ENCODE results near the gene MPC2. TPM values are rescaled to one million over a fixed set of nuclear protein-coding genes. Genes with fewer than 3 reads are reported as not detected.
"Not testable (repeated sequence)": the region's sequence is repeated elsewhere in the genome, so short reads cannot be mapped to it uniquely, and the experiment has no call there.

Gene MPC2
- total RNA-seq, 2 donors from 2014 or later = 203 to 232 TPM

- H3K4me3 ChIP-seq = no peak overlapping the region
- no peaks in the 10 kb centered on the region for H3K4me1 ChIP-seq
- TF ChIP-seq CTCF (IDR thresholded peaks at IDR 0.05) = no peak
- no peak overlapping the region for H3K9ac ChIP-seq (ENCODE audit: low read depth in 2 of 2, low read length in 2 of 2)
- intact Hi-C loops (cut with DNase I) = no loop called here
- no peak overlapping the region for H3K27ac ChIP-seq
- H3K36me3 ChIP-seq = no peaks in the 10 kb centered on the region
- no peak for DNase-seq
- H3K27me3 ChIP-seq = no peaks in the 10 kb centered on the region
- H3K9me3 ChIP-seq = no peaks in the 10 kb centered on the region
These were observed 56.3 kb downstream of the MPC2 start for GRCh38 chr1:167880580-167881021.

- no peaks in the 10 kb centered on the region for H3K4me1 ChIP-seq
- intact Hi-C loops (cut with DNase I) = no loop called here
- no peaks in the 10 kb centered on the region for H3K9me3 ChIP-seq
- H3K4me3 ChIP-seq = no peak overlapping the region
- H3K27ac ChIP-seq = no peak overlapping the region
- no peaks in the 10 kb centered on the region for H3K36me3 ChIP-seq
- no peak overlapping the region for H3K9ac ChIP-seq (ENCODE audit: low read depth in 2 of 2, low read length in 2 of 2)
- TF ChIP-seq CTCF (IDR thresholded peaks at IDR 0.05) = no peak
- DNase-seq = no peak
- no peaks in the 10 kb centered on the region for H3K27me3 ChIP-seq
These were observed 57.4 kb downstream of the MPC2 start for GRCh38 chr1:167879508-167879907.

- no peak overlapping the region for H3K4me3 ChIP-seq
- no peak for TF ChIP-seq CTCF (IDR thresholded peaks at IDR 0.05)
- DNase-seq = no peak
- no peaks in the 10 kb centered on the region for H3K9me3 ChIP-seq
- no peak overlapping the region for H3K27ac ChIP-seq
- no peaks in the 10 kb centered on the region for H3K4me1 ChIP-seq
- no peaks in the 10 kb centered on the region for H3K27me3 ChIP-seq
- no peak overlapping the region for H3K9ac ChIP-seq (ENCODE audit: low read depth in 2 of 2, low read length in 2 of 2)
- no peaks in the 10 kb centered on the region for H3K36me3 ChIP-seq
- intact Hi-C loops (cut with DNase I) = no loop called here
These were observed 58.3 kb downstream of the MPC2 start for GRCh38 chr1:167878372-167879160.

GRCh38 chr1:167876597-167877175 lies 60.2 kb downstream of the MPC2 start:
- Histone ChIP-seq H3K9ac (ENCODE audit: low read depth in 2 of 2, low read length in 2 of 2) (no peak overlapping the region), H3K27me3 (no peaks in the 10 kb centered on the region), H3K4me3 (no peak overlapping the region), H3K27ac (no peak overlapping the region), H3K9me3 (no peaks in the 10 kb centered on the region), H3K36me3 (no peaks in the 10 kb centered on the region), H3K4me1 (no peaks in the 10 kb centered on the region)
- intact Hi-C loops (cut with DNase I) = no loop called here
- DNase-seq = no peak
- TF ChIP-seq CTCF (IDR thresholded peaks at IDR 0.05) = no peak

- Histone ChIP-seq H3K9ac (ENCODE audit: low read depth in 2 of 2, low read length in 2 of 2) (no peak overlapping the region), H3K4me3 (no peak overlapping the region), H3K27me3 (no peaks in the 10 kb centered on the region), H3K9me3 (no peaks in the 10 kb centered on the region), H3K27ac (no peak overlapping the region), H3K4me1 (no peaks in the 10 kb centered on the region), H3K36me3 (no peaks in the 10 kb centered on the region)
- intact Hi-C loops (cut with DNase I) = no loop called here
- DNase-seq = no peak
- TF ChIP-seq CTCF (IDR thresholded peaks at IDR 0.05) = no peak
These were observed 65.5 kb downstream of the MPC2 start for GRCh38 chr1:167871331-167871730.

- H3K36me3 ChIP-seq; DNase-seq; H3K9ac ChIP-seq (ENCODE audit: low read depth in 2 of 2, low read length in 2 of 2); H3K9me3 ChIP-seq; H3K4me1 ChIP-seq; H3K27ac ChIP-seq; H3K4me3 ChIP-seq; intact Hi-C loops (cut with DNase I); H3K27me3 ChIP-seq: not testable (repeated sequence)
These were observed 67.5 kb downstream of the MPC2 start for GRCh38 chr1:167869157-167870001.

- H3K27ac ChIP-seq; H3K36me3 ChIP-seq; DNase-seq; H3K27me3 ChIP-seq; H3K4me1 ChIP-seq; intact Hi-C loops (cut with DNase I); H3K9ac ChIP-seq (ENCODE audit: low read depth in 2 of 2, low read length in 2 of 2); H3K9me3 ChIP-seq; H3K4me3 ChIP-seq: not testable (repeated sequence)
These were observed 70.0 kb downstream of the MPC2 start for GRCh38 chr1:167866739-167867414.
